T47D (cell line): ENCODE results near the gene STAG1.
"Not testable (repeated sequence)": the region's sequence is repeated elsewhere in the genome, so short reads cannot be mapped to it uniquely, and the experiment has no call there.

Experiments used
- DNase-seq, 2 experiments: peaks; one replicate each; pipeline versions ENCODE4 v3.0.0 to v3.0.0-alpha.2; 2011 to 2012; ENCODE audit warnings: low read depth in 1 of 2, low spot score in 1 of 2
- JUND ChIP-seq: IDR thresholded peaks from 2 replicates; pipeline ENCODE4 v1.6.1; 2012; ENCODE audit warnings: low read depth
- in situ Hi-C: cut with HindIII; loops from 2 replicates; pipeline ENCODE4 v1.10.0; 2016; ENCODE audit warnings: low sequenced_read_pairs, low pct_unique_long_range_greater_than_20kb

The STAG1 gene

GRCh38 chr3:136672457-136672856 lies 79.7 kb downstream of the STAG1 start:
- no peak for TF ChIP-seq JUND
- in situ Hi-C loops: no loop called here
- no peak for DNase-seq

GRCh38 chr3:136671921-136672320 lies 80.3 kb downstream of the STAG1 start:
- DNase-seq: no peak
- in situ Hi-C loops: no loop called here
- no peak for TF ChIP-seq JUND

GRCh38 chr3:136670166-136670565 lies 82.0 kb downstream of the STAG1 start:
- in situ Hi-C loops: no loop called here
- TF ChIP-seq JUND: no peak
- DNase-seq: no peak

GRCh38 chr3:136667081-136667480 lies 85.1 kb downstream of the STAG1 start:
- no peak for DNase-seq
- in situ Hi-C loops: no loop called here
- TF ChIP-seq JUND: no peak

GRCh38 chr3:136666301-136666700 lies 85.9 kb downstream of the STAG1 start:
- DNase-seq, in situ Hi-C loops: not testable (repeated sequence)

GRCh38 chr3:136664771-136665170 lies 87.4 kb downstream of the STAG1 start:
- DNase-seq: no peak
- in situ Hi-C loops: no loop called here
- no peak for TF ChIP-seq JUND

GRCh38 chr3:136661282-136661681 lies 90.9 kb downstream of the STAG1 start:
- TF ChIP-seq JUND: no peak
- in situ Hi-C loops: no loop called here
- peak in 1 of 2 experiments; percentile 59 for DNase-seq

GRCh38 chr3:136658946-136659682 lies 93.1 kb downstream of the STAG1 start:
- TF ChIP-seq JUND: no peak
- in situ Hi-C loops: no loop called here
- peak in 1 of 2 experiments; percentile 34 for DNase-seq

- DNase-seq: no peak
- in situ Hi-C loops: no loop called here
Observed at GRCh38 chr3:136657526-136657925, 94.7 kb downstream of the STAG1 start.

GRCh38 chr3:136653628-136654027 lies 98.5 kb downstream of the STAG1 start:
- no peak for TF ChIP-seq JUND
- in situ Hi-C loops: no loop called here
- no peak for DNase-seq

More at GRCh38 chr3:136657526-136657925, 94.7 kb downstream of the STAG1 start:
- TF ChIP-seq JUND: no peak

- TF ChIP-seq JUND: no peak
Observed at GRCh38 chr3:136651581-136651980, 100.6 kb downstream of the STAG1 start.

GRCh38 chr3:136650461-136650860 lies 101.7 kb downstream of the STAG1 start:
- DNase-seq: no peak
- no peak for TF ChIP-seq JUND
- in situ Hi-C loops: no loop called here

More at GRCh38 chr3:136651581-136651980, 100.6 kb downstream of the STAG1 start:
- no peak for DNase-seq
- in situ Hi-C loops: no loop called here

- DNase-seq: no peak
- in situ Hi-C loops: no loop called here
- no peak for TF ChIP-seq JUND
Observed at GRCh38 chr3:136645915-136646314, 106.3 kb downstream of the STAG1 start.

GRCh38 chr3:136644212-136644611 lies 108.0 kb downstream of the STAG1 start:
- TF ChIP-seq JUND: no peak
- in situ Hi-C loops: no loop called here
- DNase-seq: no peak

- DNase-seq, in situ Hi-C loops: not testable (repeated sequence)
Observed at GRCh38 chr3:136643380-136643779, 108.8 kb downstream of the STAG1 start.
